Right cardiac atrium (tissue), 5 donors: Measurements from ENCODE around the gene ESRRB. TPM values are rescaled to one million over a fixed set of nuclear protein-coding genes. Genes with fewer than 3 reads are reported as not detected.

ENCODE experiments used
- ATAC-seq, 2 donors: fragments of 200-7000 bp; cut with Tn5 transposase; one replicate each; pipeline versions ENCODE4 v1.8.0 to v1.9.1; 2020; ENCODE audit warnings: moderate library complexity in 2 of 2, mild to moderate bottlenecking in 1 of 2
- DNase-seq, 3 donors: peaks; one replicate each; pipeline ENCODE4 v3.0.0-alpha.2; 2020
- H3K27ac ChIP-seq: one replicate; pipeline ENCODE4 v1.5.1; 2013; ENCODE audit warnings: mild to moderate bottlenecking, low read length, control low read depth, moderate library complexity
- H3K27me3 ChIP-seq: one replicate; pipeline ENCODE4 v1.6.1; 2013; ENCODE audit not compliant: control insufficient read depth, insufficient read depth
- H3K4me1 ChIP-seq: one replicate; pipeline ENCODE4 v1.6.1; 2013; ENCODE audit warnings: low read length; ENCODE audit not compliant: control insufficient read depth, insufficient read depth
- H3K4me3 ChIP-seq: one replicate; pipeline ENCODE4 v1.5.1; 2013; ENCODE audit warnings: low read length, control low read depth
- H3K9me3 ChIP-seq: one replicate; pipeline ENCODE4 v1.6.1; 2013; ENCODE audit warnings: low read length; ENCODE audit not compliant: control insufficient read depth
- WGBS: extraction: QIAGEN DNeasy Blood & Tissue Kit; methylation state at CpG from one replicate; pipeline ENCODE4 v1.1.7; 2013; 5-methylcytosine and 5-hydroxymethylcytosine counted together
- intact Hi-C, 4 donors: fragments of 100-400 bp; cut with DNase I; formaldehyde crosslinking; loops; one replicate each; pipeline versions ENCODE4 v1.11.0 to v1.14.0; 2022 to 2023
- polyA plus RNA-seq: library from polyadenylated mRNA; stranded (reverse); fragments of 200-250 nt; gene quantifications from one replicate; pipeline ENCODE4 v1.2.3, GENCODE V29; 2013
- total RNA-seq, 4 donors: library from RNA; stranded (reverse); fragmentation: NEBNext Ultra II Directional; extraction: Animal tissue kit (Norgen Biotek cat#: 25700); gene quantifications; one replicate each; pipeline ENCODE4 v1.2.1, GENCODE V29; 2021
- donor health status: healthy with polysubstance abuse.
- donor health status: DM: no; HTN: yes; CAD: no.
- donor health status: DM: no; HTN: no; CAD: no.
- donor health status: DM: no; HTN: yes; CAD: no; lungs with severe emphysema.
- donor health status: DM: yes; HTN: yes; CAD: no.

Gene ESRRB
- total and polyA plus RNA-seq, 5 donors: 7.2 to 10.3 (median 8.7) TPM

DNA sequence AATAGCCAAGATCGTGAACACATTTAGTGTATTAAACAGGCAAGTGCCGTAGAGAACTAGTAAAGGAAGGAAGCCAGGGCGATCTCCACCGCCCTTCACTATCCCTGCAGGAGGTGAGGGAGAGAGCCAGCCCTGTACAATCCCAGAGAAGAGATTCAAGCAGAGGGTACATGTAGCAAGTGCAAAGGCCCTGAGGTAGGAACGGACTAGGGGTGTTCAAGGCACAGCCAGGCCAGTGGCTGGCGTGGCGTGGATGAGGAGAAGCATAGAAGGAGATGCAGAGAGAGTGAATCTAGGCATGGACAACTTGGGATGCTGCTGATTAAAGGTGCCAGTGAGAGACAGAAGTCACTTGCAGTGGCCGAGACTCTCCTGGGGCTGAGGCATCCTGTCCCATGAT, 39.1 kb upstream of the ESRRB start:
- intact Hi-C loops: no loop called here
- 84% methylated on average over 8 of the region's 8 CpGs for WGBS
- no peak overlapping the region for H3K27ac ChIP-seq
- H3K4me3 ChIP-seq: no peak overlapping the region
- H3K4me1 ChIP-seq: no peaks in the 10 kb centered on the region
- ATAC-seq (no peak), DNase-seq (no peak)
- H3K27me3 ChIP-seq: no peaks in the 10 kb centered on the region
- H3K9me3 ChIP-seq: no peaks in the 10 kb centered on the region

DNA sequence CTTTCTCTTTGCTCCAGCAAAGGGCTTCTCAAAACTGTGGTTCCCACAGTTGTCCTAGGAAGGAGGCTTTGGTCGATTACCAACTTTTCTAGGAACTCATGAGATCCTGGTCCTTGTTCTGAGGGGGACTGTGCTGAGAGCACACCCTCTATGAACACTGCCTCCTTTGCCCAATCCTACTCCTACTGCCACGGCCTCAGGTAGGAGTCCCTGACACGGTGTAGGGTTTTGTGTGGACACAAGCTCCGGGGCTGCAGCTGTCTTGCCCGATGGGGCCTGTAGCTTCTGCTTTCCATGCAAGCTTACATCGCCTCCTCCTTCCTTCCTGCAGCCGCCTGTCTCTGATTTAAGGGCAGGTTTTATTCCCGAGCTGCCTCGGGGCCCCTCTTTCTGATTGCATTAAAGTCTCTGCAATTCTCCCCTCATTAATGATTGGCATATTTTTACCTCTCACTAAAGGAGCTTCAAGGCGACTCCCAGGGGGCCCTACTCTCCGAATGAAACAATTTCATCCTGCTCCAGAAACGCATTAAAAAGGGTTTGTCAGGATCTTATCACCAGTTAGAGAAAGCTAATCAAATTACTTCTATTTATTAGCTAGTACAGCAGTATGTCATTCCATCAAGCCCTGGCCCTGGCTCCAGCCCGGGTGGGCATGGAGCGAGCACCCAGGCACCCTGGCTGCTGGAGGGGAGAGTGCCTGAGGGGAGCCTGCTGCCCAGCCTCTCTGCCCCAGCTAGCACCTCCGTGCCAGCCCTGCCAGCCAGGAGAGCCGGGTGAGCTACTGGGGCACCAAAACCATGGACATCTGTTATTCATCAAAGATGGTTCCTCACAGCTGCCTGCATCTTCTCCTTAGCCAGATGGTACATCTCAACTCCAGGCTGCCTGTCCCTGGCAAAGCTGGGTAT, 38.0 kb upstream of the ESRRB start:
- Histone ChIP-seq H3K27ac (no peak overlapping the region), H3K4me3 (no peak overlapping the region), H3K4me1 (no peaks in the 10 kb centered on the region), H3K27me3 (no peaks in the 10 kb centered on the region), H3K9me3 (no peaks in the 10 kb centered on the region)
- intact Hi-C loops: no loop called here
- DNase-seq: no peak
- no peak for ATAC-seq
- 54% methylated on average over 16 of the region's 16 CpGs for WGBS

DNA sequence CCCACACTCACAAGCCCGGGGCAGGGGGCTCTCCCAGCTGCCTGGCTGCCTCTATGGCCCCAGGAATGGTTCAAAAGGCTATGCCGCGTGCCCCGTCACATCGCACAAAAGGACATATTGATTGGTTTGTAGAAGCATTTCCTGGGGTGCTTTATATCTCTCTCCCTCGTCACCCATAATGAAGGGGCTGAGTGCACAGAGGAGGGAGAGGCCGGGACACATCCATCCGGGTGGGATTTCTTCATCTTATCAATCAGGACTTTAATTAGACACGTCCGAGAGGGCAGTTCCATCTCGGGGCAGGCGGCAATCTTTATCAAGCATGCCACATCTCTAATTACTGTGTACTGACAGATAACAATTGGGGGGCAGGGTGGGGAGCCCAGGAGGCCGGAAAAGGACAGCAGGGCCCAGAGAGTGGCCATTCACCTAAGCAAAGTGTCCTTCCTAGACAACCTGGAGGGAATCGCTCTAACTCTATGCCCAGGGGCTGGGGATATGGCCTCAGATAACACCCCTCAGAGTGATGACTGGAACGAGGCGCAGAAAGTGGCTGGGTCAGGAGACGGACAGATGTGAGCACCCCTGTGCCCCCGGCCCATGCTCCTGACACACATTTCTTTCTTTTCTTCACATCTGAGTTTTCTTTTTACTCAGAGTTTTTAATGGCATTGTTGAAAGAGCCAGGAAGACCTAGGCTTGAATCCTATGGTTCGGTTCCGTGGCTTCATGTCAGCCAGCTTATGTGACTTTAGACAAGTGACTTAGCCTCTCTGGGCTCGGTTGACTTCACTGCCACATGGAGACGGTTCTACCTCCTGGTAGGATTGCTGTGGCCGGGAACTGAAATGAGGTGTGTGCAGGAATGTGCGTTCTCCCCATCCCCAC, 36.0 kb upstream of the ESRRB start:
- no peak overlapping the region for H3K27ac ChIP-seq
- ATAC-seq: no peak
- H3K27me3 ChIP-seq: no peaks in the 10 kb centered on the region
- 64% methylated on average over 24 of the region's 24 CpGs for WGBS
- DNase-seq: no peak
- intact Hi-C loops: no loop called here
- H3K4me3 ChIP-seq: no peak overlapping the region
- H3K4me1 ChIP-seq: no peaks in the 10 kb centered on the region
- H3K9me3 ChIP-seq: no peaks in the 10 kb centered on the region

DNA sequence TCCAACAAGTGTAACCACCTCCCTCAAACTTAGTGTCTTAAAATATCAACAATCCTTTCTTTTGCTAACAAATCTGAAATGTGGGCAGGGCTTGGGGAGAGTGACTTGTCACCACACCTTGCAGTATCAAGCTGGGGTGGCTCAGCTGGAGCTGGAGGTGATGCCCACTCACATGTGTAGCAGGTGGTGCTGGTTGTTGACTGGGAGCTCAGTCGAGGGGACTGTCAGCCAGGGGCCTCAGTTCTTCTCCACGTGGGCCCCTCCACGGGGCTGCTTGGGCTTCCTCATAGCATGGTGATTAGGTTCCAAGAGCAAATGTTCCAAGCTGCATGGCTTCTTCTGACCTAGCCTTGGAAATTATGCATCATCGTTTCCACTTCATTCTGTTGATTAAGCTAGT, 32.6 kb upstream of the ESRRB start:
- no peaks in the 10 kb centered on the region for H3K27me3 ChIP-seq
- H3K4me3 ChIP-seq: no peak overlapping the region
- no peaks in the 10 kb centered on the region for H3K4me1 ChIP-seq
- WGBS: 75% methylated on average over 4 of the region's 4 CpGs
- ATAC-seq (no peak), DNase-seq (no peak)
- H3K9me3 ChIP-seq: no peaks in the 10 kb centered on the region
- intact Hi-C loops: no loop called here
- H3K27ac ChIP-seq: no peak overlapping the region

DNA sequence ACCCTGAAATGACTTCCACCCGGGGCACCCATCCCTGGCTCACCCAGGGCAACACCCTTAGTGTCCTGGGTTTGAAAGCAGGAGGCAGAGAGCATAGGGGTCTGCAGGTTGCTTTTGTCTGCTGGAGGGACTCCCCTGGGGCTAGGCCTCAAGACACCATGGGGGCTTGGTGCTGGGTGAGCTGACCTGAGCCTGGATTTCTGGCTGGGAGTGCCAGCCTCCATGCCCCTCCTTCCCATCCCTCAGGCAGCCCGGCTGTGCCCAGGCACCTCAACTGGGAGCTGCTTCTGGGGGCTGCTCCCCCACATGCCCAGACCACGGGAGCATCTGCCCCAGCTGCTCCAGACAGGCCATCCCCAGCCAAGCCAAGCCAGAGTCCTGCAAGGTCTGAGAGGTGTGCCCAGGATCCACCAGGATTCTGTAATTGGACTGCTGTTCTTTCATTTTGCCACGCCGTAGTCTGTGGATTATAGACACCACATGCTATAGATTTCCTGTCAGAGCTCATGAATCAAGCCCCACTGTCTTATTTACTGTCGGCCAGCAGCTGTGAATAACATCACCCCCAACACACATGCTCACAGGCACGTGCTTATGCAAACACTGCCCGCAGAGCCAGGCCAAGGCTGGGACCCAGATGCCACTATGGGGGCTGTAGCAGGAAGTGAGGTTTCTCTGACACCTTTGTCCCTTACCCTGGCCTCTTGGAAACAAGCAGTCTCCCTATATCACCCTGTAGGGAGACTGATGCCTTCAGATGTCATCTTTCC, 29.4 kb upstream of the ESRRB start:
- no peak for ATAC-seq
- WGBS: 69% methylated on average over 8 of the region's 8 CpGs
- DNase-seq: no peak
- no peaks in the 10 kb centered on the region for H3K27me3 ChIP-seq
- H3K4me3 ChIP-seq: no peak overlapping the region
- H3K27ac ChIP-seq: no peak overlapping the region
- no peaks in the 10 kb centered on the region for H3K9me3 ChIP-seq
- H3K4me1 ChIP-seq: no peaks in the 10 kb centered on the region
- intact Hi-C loops: no loop called here

DNA sequence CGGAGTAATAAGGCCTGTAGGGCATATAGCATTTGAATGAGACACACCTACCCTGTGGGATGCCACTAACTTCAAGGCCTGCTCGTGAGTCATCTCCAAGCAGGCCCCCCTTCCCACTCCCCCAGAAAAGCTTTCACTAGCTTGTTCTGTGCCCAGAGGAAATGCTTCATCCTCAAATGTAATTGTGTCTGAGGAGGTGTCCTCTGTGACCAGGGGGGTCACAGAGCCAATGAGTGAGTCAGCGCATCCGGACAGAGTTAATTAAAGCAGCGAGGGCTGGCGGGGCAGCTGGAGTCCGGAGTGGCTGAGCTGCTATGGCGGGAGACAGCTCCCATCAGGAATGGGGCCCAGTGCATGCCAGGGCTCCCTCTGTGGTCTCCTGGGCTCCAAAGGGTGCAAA, 27.0 kb upstream of the ESRRB start:
- Histone ChIP-seq H3K4me1 (no peaks in the 10 kb centered on the region), H3K4me3 (no peak overlapping the region), H3K27ac (no peak overlapping the region), H3K9me3 (no peaks in the 10 kb centered on the region), H3K27me3 (no peaks in the 10 kb centered on the region)
- WGBS: 31% methylated on average over 8 of the region's 8 CpGs
- intact Hi-C loops: no loop called here
- peak; percentile 48 to 92 for ATAC-seq
- DNase-seq: peak in 2 of 3 donors; percentile 52 to 53

DNA sequence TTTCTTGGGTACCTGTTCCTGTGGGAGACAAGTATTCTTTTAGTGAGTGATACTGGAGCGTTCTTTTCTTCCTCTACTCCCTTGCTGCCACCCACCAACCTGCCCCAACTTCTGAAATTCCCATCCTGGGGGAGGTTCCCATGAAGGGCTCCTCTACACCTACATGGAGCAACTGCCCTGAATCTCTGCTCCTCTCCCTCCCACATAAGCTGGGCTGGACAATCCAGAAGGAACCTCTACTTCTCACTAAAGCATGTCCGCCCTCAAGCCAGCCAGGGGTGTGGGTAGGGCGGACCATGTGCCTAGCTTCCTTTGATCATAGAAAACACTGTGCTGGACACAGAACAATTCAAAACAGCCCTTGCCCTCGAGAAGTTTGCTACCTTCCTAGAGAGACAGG, 25.9 kb upstream of the ESRRB start:
- Histone ChIP-seq H3K27me3 (no peaks in the 10 kb centered on the region), H3K4me1 (no peaks in the 10 kb centered on the region), H3K4me3 (no peak overlapping the region), H3K9me3 (no peaks in the 10 kb centered on the region), H3K27ac (no peak overlapping the region)
- DNase-seq: no peak
- intact Hi-C loops: loop anchor here (5.0 to 10.0 kb wide), 2 partner anchors 295 to 298 kb away; no protein-coding TSS in a partner anchor
- ATAC-seq: no peak
- WGBS: 66% methylated on average over 4 of the region's 4 CpGs

DNA sequence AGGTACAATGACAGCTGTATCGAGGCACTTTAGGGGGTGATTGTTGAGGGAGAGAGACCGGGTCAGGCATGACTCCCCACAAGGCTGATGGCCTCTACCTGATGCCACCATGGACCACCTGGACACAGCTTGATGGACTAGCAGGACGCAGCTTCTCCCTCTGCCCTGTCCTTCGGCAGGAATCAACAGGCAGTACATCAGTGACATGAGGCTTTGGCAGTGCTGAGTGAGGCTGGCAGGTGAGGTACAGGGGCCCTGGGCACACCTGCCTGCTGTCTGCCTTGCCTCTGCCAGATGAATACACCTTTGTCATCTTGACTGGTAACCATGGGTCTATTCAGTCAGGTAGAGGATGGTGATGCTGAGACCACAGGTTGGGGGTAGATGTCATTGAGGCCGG, 25.3 kb upstream of the ESRRB start:
- ATAC-seq (no peak), DNase-seq (no peak)
- Histone ChIP-seq H3K27me3 (no peaks in the 10 kb centered on the region), H3K4me3 (no peak overlapping the region), H3K27ac (no peak overlapping the region), H3K9me3 (no peaks in the 10 kb centered on the region), H3K4me1 (no peaks in the 10 kb centered on the region)
- intact Hi-C loops: loop anchor here (5.0 to 10.0 kb wide), 2 partner anchors 296 to 298 kb away; no protein-coding TSS in a partner anchor
- 96% methylated on average over 5 of the region's 5 CpGs for WGBS

DNA sequence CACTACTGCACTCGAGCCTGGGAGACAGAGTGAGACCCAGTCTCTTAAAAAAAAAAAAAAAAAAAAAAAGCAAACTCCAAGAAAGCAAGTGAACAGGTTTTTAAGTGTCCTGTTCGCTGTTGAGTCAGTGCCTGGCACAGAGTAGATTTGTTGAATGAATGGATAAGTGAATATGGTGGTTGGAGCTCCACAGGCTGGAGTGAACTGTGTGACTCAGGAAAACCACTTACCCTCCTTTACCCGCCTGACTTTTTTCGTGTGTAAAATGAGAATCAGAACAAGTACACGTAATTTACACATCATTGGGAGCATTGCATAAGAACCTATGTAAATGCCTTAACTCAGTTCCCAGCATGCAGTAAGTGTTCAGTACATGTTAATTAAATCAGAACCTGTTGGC, 24.0 kb upstream of the ESRRB start:
- no peaks in the 10 kb centered on the region for H3K9me3 ChIP-seq
- WGBS: 89% methylated on average over 5 of the region's 5 CpGs
- H3K27me3 ChIP-seq: no peaks in the 10 kb centered on the region
- H3K4me1 ChIP-seq: no peaks in the 10 kb centered on the region
- H3K4me3 ChIP-seq: no peak overlapping the region
- intact Hi-C loops: loop anchor here (5.0 to 10.0 kb wide), 2 partner anchors 297 to 300 kb away; no protein-coding TSS in a partner anchor
- ATAC-seq (no peak), DNase-seq (no peak)
- H3K27ac ChIP-seq: no peak overlapping the region

DNA sequence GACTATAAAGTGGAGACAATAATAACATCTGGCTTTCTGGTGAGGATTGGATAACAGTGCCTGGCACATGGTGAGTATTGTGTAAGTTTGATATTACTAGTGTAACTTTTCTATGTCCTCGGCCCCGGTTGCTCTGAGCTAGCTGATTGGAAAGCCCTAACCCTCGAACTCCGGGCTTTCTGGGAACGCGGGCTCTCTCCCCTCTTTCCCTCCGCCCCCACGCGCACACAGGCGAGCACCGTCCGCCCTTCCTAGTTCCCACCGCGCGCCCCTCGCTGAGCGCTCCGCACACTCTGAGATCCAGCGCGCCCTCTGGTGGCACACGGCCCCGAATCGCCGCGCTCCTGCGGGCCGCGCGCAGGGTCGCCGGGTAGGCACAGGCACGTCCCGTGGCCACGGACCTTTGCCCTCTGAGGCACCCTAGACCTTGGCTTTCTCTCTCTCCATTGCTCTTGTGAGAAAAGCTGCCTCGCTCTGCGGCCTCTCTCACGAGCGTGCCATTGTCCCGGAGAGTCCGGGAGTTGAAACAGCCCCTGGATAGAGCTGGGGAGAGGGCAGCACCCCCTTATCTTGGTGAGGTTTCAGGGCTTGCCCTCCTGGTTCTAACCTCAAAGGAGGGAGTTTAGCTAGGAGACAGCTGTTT, 23.2 kb upstream of the ESRRB start:
- H3K9me3 ChIP-seq: no peaks in the 10 kb centered on the region
- DNase-seq: peak; percentile 62 to 87 (median 85)
- H3K4me3 ChIP-seq: no peak overlapping the region

More for the DNA sequence above, 23.2 kb upstream of the ESRRB start:
- Histone ChIP-seq H3K27ac (no peak overlapping the region), H3K4me1 (no peaks in the 10 kb centered on the region), H3K27me3 (no peaks in the 10 kb centered on the region)
- peak; percentile 72 to 80 for ATAC-seq
- 7% methylated on average over 40 of the region's 40 CpGs for WGBS
- intact Hi-C loops: loop anchor here (5.0 to 10.0 kb wide), 2 partner anchors 298 to 300 kb away; no protein-coding TSS in a partner anchor
